Activated CD4-positive, alpha-beta T cell treated with anti-CD3 and anti-CD28 coated beads, Interleukin-2, Interleukin-4, amounts not matched to agents 100 ng/mL and 50 ng/mL, durations not matched to agents 16 hours and 8 hours (primary cell): Measurements from ENCODE around the gene SLC17A1.

Experiments used
- DNase-seq: peaks from one replicate; pipeline ENCODE4 v3.0.0-alpha.2; 2020; ENCODE audit warnings: low spot score

SLC17A1 gene

DNA sequence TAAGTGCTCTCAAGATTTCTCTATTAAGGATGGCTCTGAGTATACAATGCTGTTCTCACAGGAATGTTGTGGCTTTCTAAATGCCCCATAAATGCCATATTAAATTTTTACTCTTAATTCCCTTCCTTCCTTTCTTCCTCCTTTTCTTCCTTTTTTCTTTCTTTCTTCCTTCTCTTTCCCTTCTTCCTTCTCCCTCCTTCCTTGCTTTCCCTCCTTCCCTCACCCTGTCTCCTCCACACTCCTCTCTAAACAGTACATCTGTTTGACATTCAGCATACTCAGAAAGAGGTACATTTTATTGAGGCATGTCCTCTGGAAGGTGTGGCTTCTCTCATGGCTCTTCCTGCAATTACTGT is 433 bp upstream of the SLC17A1 start:
- DNase-seq = no peak

DNA sequence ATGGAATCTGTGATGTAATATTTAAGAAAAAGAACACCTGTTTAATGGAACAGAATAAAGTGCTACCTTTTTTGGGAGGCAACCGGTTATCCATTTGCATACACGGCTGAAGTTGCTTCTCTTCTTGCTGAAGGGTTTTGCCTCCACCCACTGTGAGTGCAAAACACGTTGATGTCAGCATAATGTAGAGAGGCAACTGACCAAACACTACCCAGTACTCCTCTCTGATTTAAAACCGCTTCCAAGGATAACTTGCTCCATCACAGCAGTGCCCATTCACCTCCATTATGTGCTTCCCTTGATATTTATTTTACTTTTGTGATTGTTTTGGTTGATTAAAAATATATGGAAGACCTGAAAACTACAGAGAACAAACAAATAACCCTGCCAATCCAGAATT is 1.4 kb downstream of the SLC17A1 start:
- no peak for DNase-seq

DNA sequence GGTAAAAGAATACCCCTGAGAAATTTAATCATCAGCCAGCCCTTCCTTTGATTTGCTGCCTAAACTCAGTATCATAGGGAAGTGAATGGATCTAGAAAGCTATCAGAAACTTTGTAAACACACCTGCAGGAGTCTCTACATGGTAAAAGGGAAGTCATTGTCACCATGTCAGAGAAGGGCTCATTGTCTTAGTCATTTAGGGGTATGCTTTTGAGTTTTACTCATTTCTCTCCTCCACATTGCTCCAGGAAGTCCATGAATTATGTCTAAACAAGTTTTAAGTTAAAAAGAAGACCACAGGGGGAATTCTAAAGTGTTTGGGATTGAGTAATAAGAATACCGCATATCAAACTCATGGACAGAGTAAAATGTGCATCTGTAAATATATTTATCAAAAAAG is 2.5 kb downstream of the SLC17A1 start:
- peak; percentile 81 for DNase-seq

DNA sequence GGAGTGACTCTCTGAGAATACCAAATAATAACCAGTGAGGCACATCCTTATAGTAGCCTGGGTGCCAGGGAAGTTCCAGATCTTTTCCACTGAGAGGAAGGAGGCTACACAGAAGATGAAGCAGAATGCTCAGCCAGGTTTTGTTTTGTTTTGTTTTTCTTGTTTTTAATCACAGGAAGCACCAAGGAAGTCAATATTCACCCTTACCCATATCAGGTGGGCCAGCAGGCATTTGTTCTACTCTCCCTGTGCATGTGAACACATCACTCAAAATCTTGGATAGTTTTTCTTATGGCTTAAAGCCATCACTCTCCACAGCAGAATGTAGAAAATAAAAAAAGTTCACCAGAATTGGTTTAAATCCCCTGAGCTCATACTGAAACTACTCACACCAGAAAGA is 10.5 kb downstream of the SLC17A1 start:
- peak; percentile 36 for DNase-seq

DNA sequence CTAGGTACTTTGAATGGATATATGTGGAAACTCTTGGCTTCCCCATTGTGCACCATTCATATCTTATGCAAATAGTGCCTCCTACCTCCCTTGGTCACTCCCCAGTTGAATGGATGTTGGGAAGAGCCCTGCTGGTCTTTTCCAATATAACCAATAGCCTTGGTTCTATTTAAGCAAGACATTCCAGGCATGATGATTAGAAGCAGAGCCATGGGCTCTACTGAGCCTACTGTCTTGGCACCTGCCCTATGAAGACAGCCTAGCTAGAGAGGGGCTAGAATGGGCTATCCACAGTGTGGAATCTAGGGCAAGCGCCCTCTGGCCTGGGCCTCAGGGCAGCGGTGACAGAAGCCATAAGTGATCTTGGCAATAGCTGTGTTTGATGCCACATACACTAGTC is 15.6 kb downstream of the SLC17A1 start:
- no peak for DNase-seq

DNA sequence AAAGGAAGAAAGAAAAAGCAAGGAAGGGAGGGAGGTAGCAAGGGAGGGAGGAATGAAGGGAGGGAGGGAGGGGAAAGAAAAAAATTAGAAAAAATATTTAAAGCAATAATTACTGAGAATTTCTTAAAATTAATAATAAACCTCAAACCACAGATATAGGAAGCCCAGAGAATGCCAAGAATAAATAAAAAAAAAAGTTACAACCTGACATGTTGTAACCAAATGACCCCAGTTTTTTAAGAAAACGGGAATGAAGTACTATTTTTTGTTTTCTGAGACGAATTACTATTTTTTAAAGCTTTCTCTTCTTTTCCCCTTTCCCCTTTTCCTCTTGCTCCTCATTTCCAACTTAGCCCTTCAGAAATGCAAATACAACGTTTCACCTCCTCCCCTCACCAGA is 16.7 kb downstream of the SLC17A1 start:
- DNase-seq = no peak

DNA sequence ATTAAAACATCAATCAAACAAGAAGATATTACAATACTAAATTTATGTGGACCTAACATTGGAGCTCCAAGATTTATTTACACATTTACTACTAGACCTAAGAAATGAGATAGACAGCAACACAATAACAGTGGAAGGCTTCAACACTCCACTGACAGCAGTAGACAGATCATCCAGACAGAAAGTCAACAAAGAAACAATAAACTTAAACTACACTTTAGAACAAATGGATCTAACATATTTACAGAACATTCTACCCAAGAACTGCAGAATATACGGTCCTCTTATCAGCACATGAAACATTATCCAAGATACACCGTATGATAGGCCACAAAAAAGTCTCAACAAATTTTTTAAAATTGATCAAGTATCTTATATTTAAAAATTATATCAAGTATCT is 27.0 kb downstream of the SLC17A1 start:
- DNase-seq = no peak

DNA sequence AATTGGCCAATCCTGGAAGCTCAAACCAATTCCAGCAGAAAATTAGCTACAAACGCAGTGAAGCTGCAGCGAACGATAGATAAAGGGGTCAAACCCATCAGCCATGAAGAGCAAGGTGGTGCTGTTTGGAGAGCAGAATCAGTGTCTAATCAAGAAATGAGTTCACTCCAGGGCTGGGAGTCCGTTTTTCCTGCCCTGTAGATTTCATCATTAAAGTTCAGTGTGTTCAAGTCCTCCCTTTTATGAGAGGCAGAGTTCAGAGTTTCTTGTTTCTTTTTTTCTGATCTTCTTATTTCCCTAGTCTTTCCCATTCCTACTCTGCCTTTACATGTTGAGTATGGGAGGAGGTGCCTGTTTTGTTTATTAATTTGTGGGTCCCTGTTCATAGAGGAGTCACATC is 30.4 kb downstream of the SLC17A1 start:
- DNase-seq = no peak

DNA sequence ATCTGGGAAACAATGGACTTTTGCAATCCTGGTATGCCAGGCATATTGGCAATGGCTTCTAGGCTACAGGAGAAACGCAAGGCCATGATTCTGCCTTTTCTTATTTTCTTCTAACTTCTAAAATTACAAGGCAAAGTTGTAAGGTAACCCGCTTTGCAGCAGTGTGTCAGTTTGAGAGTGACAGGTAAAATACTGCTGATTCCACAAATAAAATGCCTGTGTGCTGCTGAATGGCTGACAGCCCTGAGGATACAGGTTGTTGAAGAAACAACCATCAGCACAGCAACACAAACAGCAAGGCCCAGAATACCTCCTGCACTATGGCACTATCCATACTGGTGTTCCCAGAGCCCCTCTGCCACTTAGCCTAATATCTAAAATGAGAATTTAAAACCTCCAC is 37.1 kb downstream of the SLC17A1 start:
- DNase-seq = no peak

DNA sequence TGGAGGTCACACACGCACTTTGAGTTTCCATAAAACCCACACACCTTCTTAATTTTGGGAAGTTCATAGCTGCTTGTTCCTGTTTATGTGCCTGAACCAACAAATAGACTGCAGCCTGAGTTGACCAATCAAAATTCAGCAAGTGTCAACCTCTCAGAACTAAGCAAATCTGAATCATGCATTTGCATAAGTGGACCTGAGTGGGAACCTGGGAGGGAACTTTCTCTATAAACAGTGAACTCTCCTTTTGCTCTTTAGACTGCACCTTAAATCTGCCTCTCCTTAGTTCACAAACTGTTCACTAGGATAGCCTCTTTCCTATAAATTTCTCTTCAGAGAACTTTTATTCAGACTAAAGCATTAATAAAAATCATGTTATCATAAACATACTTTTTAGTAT is 37.9 kb downstream of the SLC17A1 start:
- no peak for DNase-seq

DNA sequence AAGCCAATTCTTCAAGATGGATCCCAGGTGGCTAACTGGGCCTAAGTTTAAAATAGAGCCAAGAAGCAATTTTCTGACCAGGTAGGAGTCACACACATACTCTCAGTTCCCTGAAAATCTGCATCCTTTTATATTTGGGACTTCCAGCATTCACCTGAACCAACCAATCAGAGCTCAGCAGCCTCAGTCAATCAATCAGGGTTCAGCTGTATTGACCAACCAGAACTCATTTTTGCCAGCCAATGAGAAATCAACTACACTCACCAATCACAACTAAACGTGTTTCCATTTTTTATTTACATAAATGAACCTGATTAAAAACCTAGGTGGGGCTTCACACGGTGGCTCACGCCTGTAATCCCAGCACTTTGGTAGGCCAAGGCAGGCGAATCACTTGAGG is 39.8 kb downstream of the SLC17A1 start:
- DNase-seq = no peak

DNA sequence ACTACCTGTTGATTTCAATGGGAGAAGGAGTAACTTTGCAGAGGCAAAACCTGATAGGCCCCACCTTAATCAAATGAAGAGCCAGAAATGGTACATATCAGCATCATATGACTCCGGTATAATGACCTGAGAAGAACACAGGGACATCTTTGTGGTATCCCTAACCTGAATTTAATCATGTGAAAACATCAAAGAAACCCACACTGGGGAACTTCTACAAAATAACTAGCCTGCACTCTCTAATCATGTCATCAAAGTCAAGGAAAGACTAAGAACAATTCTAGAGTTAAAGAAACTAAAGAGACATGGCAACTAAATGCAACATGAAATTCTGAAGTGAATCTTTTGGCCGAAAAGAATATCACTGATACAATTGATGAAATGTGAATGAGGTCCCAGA is 42.4 kb downstream of the SLC17A1 start:
- DNase-seq = no peak

DNA sequence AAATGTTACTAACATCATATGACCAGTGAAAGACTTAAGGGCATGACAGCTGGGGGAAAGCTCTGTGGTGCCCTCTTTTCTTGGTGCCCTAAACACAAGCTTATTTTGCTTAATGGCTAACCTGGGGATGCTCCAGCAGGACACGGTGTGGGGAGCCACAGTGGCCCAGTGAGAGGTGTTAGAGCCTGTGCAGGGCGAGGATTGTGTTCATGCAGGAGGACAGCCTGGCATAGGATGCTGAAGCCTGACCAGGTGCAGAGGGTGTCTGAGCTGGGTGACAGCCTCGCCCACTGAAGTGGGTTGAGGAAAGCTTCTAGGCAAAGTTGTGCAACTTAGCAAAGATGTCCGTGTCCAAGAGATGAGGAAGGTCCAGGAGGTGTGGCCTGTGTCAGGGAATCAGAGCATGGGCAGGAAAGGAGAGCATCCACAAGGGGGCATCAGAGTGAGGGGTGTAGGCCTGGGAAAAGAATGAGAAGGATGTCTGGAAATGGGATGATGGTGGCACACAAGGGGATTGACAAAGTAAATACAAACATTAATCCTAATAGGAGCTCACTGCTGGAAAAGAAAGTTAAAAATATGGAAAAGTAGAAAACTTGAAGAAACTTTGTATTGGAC is 43.4 kb downstream of the SLC17A1 start:
- no peak for DNase-seq

DNA sequence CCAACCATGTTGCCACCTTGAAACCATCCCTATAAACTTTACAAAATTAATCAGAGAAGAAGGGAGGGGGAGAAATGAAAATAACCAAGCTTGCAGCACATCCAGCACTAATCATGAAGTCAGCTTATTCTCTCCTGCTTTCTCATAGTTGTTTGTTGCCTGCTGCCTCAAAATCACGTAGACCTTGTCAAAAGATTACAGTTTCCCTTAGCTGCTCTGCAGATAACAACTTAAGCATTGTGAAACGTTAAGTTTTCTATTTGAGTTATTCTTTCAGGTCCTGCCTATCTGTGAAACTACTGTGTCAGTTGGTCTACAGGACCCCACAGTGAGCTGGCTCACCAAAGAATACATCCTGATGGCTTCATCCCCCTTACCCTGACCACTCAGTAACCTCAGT is 44.4 kb downstream of the SLC17A1 start:
- peak; percentile 50 for DNase-seq

DNA sequence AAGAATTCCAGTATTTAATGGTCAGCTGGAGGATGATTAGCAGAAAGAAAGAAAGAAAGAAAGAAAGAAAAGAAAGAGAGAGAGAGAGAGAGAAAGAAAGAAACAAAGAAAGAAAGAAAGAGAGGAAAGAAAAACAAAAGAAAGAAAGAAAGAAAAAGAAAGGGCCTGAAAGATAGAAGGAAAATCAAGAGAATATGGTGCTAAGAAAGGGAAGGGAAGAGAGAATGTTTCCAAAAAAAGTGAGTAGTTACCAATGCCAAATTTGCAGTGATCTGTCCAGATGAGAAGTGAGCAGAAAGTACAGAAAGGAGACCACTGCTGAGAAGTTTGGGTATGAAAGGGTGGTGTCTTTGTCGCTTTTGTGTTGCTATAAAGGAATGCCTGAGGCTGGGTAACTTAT is 50.7 kb downstream of the SLC17A1 start:
- DNase-seq = no peak

DNA sequence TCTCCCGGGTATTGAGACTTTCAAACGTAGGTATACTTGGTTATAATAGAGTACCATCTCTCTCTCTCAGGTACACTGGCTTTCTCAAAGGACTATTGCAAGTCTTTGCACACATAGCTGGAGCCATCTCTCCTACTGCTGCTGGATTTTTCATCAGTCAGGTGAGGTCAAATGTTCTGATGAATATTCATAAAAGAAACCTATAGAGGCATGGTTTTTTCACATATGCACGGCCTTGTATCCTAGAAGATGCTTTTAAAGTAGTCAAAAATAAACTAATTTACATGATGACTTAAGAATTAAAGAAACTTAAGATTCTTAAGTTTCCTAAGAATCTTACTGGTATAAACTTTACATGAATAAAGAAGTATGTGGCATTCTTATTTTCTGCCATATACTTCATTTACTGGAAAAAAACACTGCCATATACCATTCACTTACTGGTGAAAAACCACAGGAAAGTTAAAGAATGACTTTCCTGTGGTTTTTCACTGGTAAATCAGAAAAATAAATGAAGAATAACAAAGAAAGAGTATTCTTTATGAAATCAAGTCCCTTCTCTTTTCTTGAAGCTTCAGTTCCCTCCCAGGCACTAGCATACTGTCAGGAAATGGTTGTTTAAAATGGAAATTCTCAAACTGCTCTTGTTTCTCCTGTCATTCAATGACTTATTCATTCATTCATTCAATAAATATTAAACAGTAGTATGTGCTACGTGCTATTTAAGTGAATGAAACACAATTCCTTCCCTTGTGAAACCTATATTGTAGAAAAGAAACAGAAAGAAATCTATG is 53.8 kb downstream of the SLC17A1 start:
- DNase-seq = peak; percentile 39

DNA sequence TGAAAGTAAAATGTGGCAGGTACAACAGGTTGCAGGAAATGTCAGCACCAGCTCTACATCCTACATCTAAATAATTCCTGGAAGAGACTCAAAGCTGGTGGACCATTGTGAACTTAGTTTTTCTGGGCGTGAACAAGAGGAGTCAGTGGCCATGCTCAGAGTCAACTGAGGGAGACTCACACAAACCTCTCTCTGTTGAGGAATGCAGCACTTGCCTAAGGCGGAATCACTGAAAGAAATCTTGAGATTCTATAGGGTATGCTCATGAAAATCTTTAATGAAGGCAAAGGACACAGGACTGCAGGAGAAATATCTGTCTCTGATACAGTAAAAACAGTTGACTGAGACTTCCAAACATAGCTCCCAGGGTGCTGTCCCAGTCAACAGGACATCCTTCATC is 54.8 kb downstream of the SLC17A1 start:
- no peak for DNase-seq

DNA sequence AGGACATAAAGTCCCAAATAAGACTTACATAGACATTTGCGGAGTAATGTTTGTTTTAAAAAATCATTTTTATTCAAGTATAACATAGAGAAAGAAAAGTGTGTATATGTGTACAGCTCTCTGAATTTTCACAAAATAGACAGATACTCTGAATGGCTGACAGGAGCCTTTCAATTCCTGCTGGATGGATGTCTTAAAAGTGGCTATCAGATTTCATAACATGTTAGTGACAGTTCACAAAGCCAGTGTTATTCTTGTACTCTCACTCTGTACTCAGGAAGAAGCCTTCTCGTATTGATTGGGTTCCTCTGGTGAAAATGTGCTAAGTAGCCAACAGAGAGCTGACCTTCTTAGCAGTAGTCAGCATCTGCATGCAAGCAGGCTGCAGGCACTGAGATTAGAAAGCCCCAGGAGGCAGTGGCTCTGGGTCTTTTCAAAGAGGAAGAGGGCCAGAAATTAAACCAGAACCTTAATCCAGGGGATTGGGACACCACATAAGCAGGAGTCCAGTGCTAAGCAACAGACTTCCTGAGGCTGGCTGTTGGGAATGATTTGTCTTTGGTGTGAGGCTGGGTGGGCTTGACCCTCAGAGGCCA is 57.6 kb downstream of the SLC17A1 start:
- no peak for DNase-seq

DNA sequence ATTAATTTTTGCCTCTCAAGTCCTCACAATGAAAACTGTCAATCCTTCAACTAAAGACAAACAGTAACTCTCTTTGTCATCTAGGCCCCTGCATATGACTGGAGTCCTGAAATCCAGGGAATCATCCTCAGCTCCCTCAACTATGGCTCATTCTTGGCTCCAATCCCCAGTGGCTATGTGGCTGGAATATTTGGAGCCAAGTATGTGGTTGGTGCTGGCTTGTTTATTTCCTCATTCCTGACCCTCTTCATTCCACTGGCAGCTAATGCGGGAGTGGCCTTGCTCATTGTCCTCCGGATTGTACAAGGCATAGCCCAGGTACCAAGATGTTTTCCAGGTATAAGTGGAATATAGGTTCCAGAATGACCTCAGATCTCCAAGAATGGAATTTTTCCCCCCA is 61.9 kb downstream of the SLC17A1 start:
- no peak for DNase-seq

DNA sequence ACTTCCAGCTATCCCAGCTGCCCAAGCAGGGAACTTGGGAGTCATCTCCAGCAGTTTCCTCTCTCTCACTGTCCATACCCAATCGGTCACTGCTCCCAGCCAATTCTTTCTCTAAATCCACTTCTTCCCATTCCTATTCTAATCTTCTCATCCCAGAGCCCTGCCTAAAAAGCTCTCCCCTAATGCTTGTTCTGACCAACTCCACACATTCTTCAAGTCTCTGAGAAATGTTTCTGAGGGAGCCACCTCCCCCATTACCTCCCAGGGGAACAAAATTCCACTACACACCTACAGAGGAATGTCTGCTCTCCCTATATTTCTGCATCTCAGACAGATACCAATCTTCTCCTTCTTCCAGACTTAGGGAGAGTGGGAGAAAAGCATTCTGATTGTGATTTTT is 63.3 kb downstream of the SLC17A1 start:
- no peak for DNase-seq

DNA sequence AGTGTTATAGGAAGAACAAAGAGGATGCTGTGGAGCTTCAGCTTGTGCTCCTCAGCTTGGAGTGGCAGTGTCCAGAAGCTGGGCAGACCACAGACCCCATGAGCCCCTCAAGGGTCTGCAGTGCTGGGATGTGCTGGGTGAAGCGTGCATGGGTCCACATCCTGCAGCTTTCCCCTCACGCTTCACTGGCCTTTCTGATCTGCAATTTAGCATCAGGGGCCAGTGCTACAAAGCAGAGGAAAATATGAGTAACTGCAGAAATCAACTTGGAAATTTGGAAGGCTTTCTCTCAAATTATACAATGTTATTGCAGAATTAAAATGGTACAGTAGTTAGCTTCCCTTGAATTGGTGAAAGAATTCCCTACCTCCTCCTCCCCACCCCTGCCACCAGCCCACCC is 67.2 kb downstream of the SLC17A1 start:
- no peak for DNase-seq

DNA sequence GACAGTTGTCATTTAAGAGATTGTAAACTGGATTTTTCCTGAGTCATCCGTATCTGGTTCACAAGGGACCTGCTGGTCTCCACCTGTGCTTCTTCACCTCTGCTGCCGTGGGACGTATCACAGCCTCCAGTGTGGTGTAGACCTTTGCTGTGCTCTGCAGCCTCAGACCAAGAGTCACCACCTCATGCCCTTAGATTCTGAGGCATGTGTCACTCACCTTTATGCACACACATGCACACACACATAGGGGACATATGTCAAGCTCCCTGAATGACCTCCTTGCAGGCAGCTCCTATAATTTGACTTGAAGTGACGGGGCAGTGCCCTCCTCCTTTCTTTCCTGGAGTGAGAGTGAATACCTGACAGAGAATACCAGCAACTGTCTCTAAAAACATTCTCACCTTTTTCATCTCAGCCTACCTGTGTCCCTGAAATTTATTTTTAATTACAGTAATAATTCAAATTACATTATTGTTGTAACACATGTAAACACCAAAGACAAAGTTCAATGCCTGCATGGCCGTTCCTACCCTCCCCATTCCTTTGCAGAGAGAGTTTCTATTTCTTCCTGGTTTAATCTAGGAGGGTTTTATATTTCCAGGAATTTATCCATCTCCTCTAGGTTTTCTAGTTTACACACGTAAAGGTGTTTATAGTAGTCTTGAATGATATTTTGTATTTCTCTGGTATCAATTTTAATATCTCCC is 73.8 kb downstream of the SLC17A1 start:
- no peak for DNase-seq
